ENCODE data around the gene ZNF442. TPM values are rescaled to one million over a fixed set of nuclear protein-coding genes. Genes with fewer than 3 reads are reported as not detected.
"Not testable (repeated sequence)": the region's sequence is repeated elsewhere in the genome, so short reads cannot be mapped to it uniquely, and the experiment has no call there.

The ZNF442 gene
- total and polyA plus RNA-seq, 2 experiments from 2014 or later: 1.2 to 3.6 TPM

DNA sequence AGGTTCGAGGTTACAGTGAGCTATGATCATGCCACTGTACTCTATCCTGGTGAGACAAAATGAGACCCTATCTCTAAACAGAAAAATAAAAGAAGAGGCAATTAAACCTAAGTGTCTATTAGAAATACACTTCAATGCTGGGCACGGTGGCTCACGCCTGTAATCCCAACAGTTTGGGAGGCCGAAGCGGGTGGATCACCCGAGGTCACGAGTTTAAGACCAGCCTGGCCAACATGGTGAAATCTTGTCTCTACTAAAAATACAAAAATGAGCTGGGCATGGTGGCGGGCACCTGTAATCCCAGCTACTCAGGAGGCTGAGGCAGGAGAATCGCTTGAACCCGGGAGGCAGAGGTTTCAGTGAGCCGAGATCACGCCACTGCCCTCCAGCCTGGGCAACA lies 56.6 kb downstream of the ZNF442 start:
- DNase-seq (ENCODE audit: low spot score); H2AFZ ChIP-seq; H3K27me3 ChIP-seq (ENCODE audit: insufficient read depth); H3K4me3 ChIP-seq; H3F3A ChIP-seq (replicated peaks; ENCODE audit: low read depth); H3K4me3 Mint-ChIP-seq; H3K27ac Mint-ChIP-seq; ATAC-seq; H4K20me1 ChIP-seq (replicated peaks; ENCODE audit: insufficient read depth); H3K4me1 Mint-ChIP-seq; H3K36me3 ChIP-seq (ENCODE audit: insufficient read depth); H3K9me2 ChIP-seq (ENCODE audit: insufficient read depth); H3K79me2 ChIP-seq (replicated peaks; ENCODE audit: insufficient read depth); H3K27ac ChIP-seq (ENCODE audit: low read depth); H3K4me1 ChIP-seq (ENCODE audit: insufficient read depth); H3K4me2 ChIP-seq; H3K27me3 Mint-ChIP-seq (ENCODE audit: insufficient read depth, low read depth, poor library complexity): not testable (repeated sequence)
- H3K36me3 Mint-ChIP-seq (ENCODE audit: low read depth): peaks cover 27% of the 10 kb centered on the region
- peaks cover 95% of the 10 kb centered on the region for H3K9me3 Mint-ChIP-seq

Small RNAs within 50 kb of the gene (small RNA-seq; reads per million reads assigned to genes)
- not detected for gene RPS29P23 (ENCODE audit: low replicate concordance)

Other genes with a start within 250 kb of the ZNF442 start
- gene ZNF20, start 225.3 kb downstream of the ZNF442 start, total RNA-seq (2014; rRNA removed; shearing (Covaris generic)): 7.5 and 15.7 TPM in 2 replicates
- 3.6 and 4.1 TPM in 2 replicates for gene ZNF20, start 225.3 kb downstream of the ZNF442 start, polyA plus RNA-seq (2016; fragmentation: Nextera tagmentation; extraction: Ambion mirVana)
- 18.6 and 28.2 TPM in 2 replicates for gene ZNF625, start 208.9 kb downstream of the ZNF442 start, total RNA-seq (2014; rRNA removed; shearing (Covaris generic))
- gene ZNF625, start 208.9 kb downstream of the ZNF442 start, polyA plus RNA-seq (2016; fragmentation: Nextera tagmentation; extraction: Ambion mirVana): 7.4 and 12.9 TPM in 2 replicates
- 6.7 and 7.1 TPM in 2 replicates for gene ZNF136, start 202.6 kb downstream of the ZNF442 start, total RNA-seq (2014; rRNA removed; shearing (Covaris generic))
- 3.9 and 5.6 TPM in 2 replicates for gene ZNF136, start 202.6 kb downstream of the ZNF442 start, polyA plus RNA-seq (2016; fragmentation: Nextera tagmentation; extraction: Ambion mirVana)
- 3.8 and 4.1 TPM in 2 replicates for gene ZNF44, start 70.8 kb downstream of the ZNF442 start, total RNA-seq (2014; rRNA removed; shearing (Covaris generic))
- gene ZNF44, start 70.8 kb downstream of the ZNF442 start, polyA plus RNA-seq (2016; fragmentation: Nextera tagmentation; extraction: Ambion mirVana): 3.4 and 4.3 TPM in 2 replicates
- 3.2 and 4.5 TPM in 2 replicates for gene ZNF563, start 32.0 kb downstream of the ZNF442 start, total RNA-seq (2014; rRNA removed; shearing (Covaris generic))
- 2.9 and 3.1 TPM in 2 replicates for gene ZNF563, start 32.0 kb downstream of the ZNF442 start, polyA plus RNA-seq (2016; fragmentation: Nextera tagmentation; extraction: Ambion mirVana)
- gene ZNF799, start 35.6 kb upstream of the ZNF442 start, total RNA-seq (2014; rRNA removed; shearing (Covaris generic)): 5.3 and 5.7 TPM in 2 replicates
- 3.7 and 4.1 TPM in 2 replicates for gene ZNF799, start 35.6 kb upstream of the ZNF442 start, polyA plus RNA-seq (2016; fragmentation: Nextera tagmentation; extraction: Ambion mirVana)
- gene ZNF443, start 75.3 kb upstream of the ZNF442 start, total RNA-seq (2014; rRNA removed; shearing (Covaris generic)): 9.6 and 10.0 TPM in 2 replicates
- gene ZNF443, start 75.3 kb upstream of the ZNF442 start, polyA plus RNA-seq (2016; fragmentation: Nextera tagmentation; extraction: Ambion mirVana): 4.3 and 5.4 TPM in 2 replicates
- 1.8 and 2.7 TPM in 2 replicates for gene ZNF709, start 119.1 kb upstream of the ZNF442 start, total RNA-seq (2014; rRNA removed; shearing (Covaris generic))
- gene ZNF709, start 119.1 kb upstream of the ZNF442 start, polyA plus RNA-seq (2016; fragmentation: Nextera tagmentation; extraction: Ambion mirVana): 0.82 and 0.94 TPM in 2 replicates
- gene ZNF564, start 185.8 kb upstream of the ZNF442 start, total RNA-seq (2014; rRNA removed; shearing (Covaris generic)): 8.6 and 8.9 TPM in 2 replicates
- 5.8 and 7.1 TPM in 2 replicates for gene ZNF564, start 185.8 kb upstream of the ZNF442 start, polyA plus RNA-seq (2016; fragmentation: Nextera tagmentation; extraction: Ambion mirVana)
- 7.3 and 8.5 TPM in 2 replicates for gene ZNF490, start 245.1 kb upstream of the ZNF442 start, total RNA-seq (2014; rRNA removed; shearing (Covaris generic))
- gene ZNF490, start 245.1 kb upstream of the ZNF442 start, polyA plus RNA-seq (2016; fragmentation: Nextera tagmentation; extraction: Ambion mirVana): 1.3 and 1.4 TPM in 2 replicates
- 15.3 TPM in 2 replicates for gene ZNF791, start 245.2 kb upstream of the ZNF442 start, total RNA-seq (2014; rRNA removed; shearing (Covaris generic))
- 9.8 and 12.2 TPM in 2 replicates for gene ZNF791, start 245.2 kb upstream of the ZNF442 start, polyA plus RNA-seq (2016; fragmentation: Nextera tagmentation; extraction: Ambion mirVana)